H9 (cell line): Measurements from ENCODE around the gene THSD7A. TPM values are rescaled to one million over a fixed set of nuclear protein-coding genes. Genes with fewer than 3 reads are reported as not detected.

Experiments used
- DNase-seq: peaks from one replicate; pipeline ENCODE4 v3.0.0-alpha.2; 2017
- H2AFZ ChIP-seq: one replicate; pipeline ENCODE4 v1.6.1; 2013; ENCODE audit warnings: mild to moderate bottlenecking, low read length, control low read depth, moderate library complexity
- H2AK5ac ChIP-seq: 2 replicates; pipeline ENCODE4 v1.6.1; 2013; ENCODE audit warnings: low read length, control low read depth, mixed read lengths; ENCODE audit not compliant: insufficient read length
- H2BK120ac ChIP-seq: one replicate; pipeline ENCODE4 v1.6.1; 2013; ENCODE audit warnings: low read depth, mild to moderate bottlenecking, low read length, control low read depth, inconsistent platforms; ENCODE audit not compliant: poor library complexity, severe bottlenecking
- H2BK12ac ChIP-seq: 2 replicates; pipeline ENCODE4 v1.6.1; 2013; ENCODE audit warnings: low read length, control low read depth, mixed read lengths, low read depth; ENCODE audit not compliant: insufficient read length
- H2BK15ac ChIP-seq: 2 replicates; pipeline ENCODE4 v1.6.1; 2013; ENCODE audit warnings: low read depth, low read length, control low read depth
- H2BK20ac ChIP-seq: one replicate; pipeline ENCODE4 v1.6.1; 2013; ENCODE audit warnings: low read depth, mild to moderate bottlenecking, low read length, control low read depth, inconsistent platforms; ENCODE audit not compliant: poor library complexity, severe bottlenecking
- H2BK5ac ChIP-seq: 2 replicates; pipeline ENCODE4 v1.6.1; 2013; ENCODE audit warnings: low read length, control low read depth, mixed read lengths; ENCODE audit not compliant: insufficient read length
- H3K14ac ChIP-seq: 2 replicates; pipeline ENCODE4 v1.6.1; 2013; ENCODE audit warnings: low read length, control low read depth; ENCODE audit not compliant: insufficient read depth
- H3K18ac ChIP-seq: 2 replicates; pipeline ENCODE4 v1.6.1; 2013; ENCODE audit warnings: low read depth, mild to moderate bottlenecking, mixed read lengths, low read length, control low read depth; ENCODE audit not compliant: insufficient read length
- H3K23ac ChIP-seq: 2 replicates; pipeline ENCODE4 v1.6.1; 2013; ENCODE audit warnings: low read length, control low read depth, mixed read lengths, low read depth; ENCODE audit not compliant: insufficient read length
- H3K23me2 ChIP-seq: 2 replicates; pipeline ENCODE4 v1.6.1; 2013; ENCODE audit warnings: low read depth, mild to moderate bottlenecking, mixed read lengths, low read length, control low read depth; ENCODE audit not compliant: insufficient read length, poor library complexity, severe bottlenecking
- H3K27ac ChIP-seq: 2 replicates; pipeline ENCODE4 v1.5.1; 2013; ENCODE audit warnings: low read length, control low read depth, mixed read lengths, low read depth; ENCODE audit not compliant: insufficient read length
- H3K27me3 ChIP-seq: 2 replicates; pipeline ENCODE4 v1.6.1; 2013; ENCODE audit warnings: low read length, control low read depth, inconsistent platforms; ENCODE audit not compliant: insufficient read depth
- H3K4ac ChIP-seq: 2 replicates; pipeline ENCODE4 v1.6.1; 2013; ENCODE audit warnings: low read depth, mild to moderate bottlenecking, control low read depth, inconsistent platforms, low read length, moderate library complexity
- H3K4me1 ChIP-seq: 2 replicates; pipeline ENCODE4 v1.6.1; 2013; ENCODE audit warnings: low read length, control low read depth, inconsistent platforms; ENCODE audit not compliant: insufficient read depth
- H3K4me2 ChIP-seq: 2 replicates; pipeline ENCODE4 v1.6.1; 2013; ENCODE audit warnings: low read length, control low read depth, mixed read lengths; ENCODE audit not compliant: insufficient read length, insufficient read depth
- H3K56ac ChIP-seq: 2 replicates; pipeline ENCODE4 v1.6.1; 2013; ENCODE audit warnings: low read depth, mild to moderate bottlenecking, mixed read lengths, low read length, control low read depth; ENCODE audit not compliant: insufficient read length
- H3K79me1 ChIP-seq: 2 replicates; pipeline ENCODE4 v1.6.1; 2013; ENCODE audit warnings: low read depth, mild to moderate bottlenecking, moderate library complexity, low read length, control low read depth, inconsistent platforms; ENCODE audit not compliant: insufficient read depth, poor library complexity, severe bottlenecking
- H3K79me2 ChIP-seq: 2 replicates; pipeline ENCODE4 v1.6.1; 2013; ENCODE audit warnings: low read length, control low read depth, inconsistent platforms; ENCODE audit not compliant: insufficient read depth
- H3K9ac ChIP-seq: 2 replicates; pipeline ENCODE4 v1.6.1; 2013; ENCODE audit warnings: low read length, control low read depth, mixed read lengths; ENCODE audit not compliant: insufficient read length; ENCODE audit errors: extremely low read depth
- H3K9me3 ChIP-seq: one replicate; pipeline ENCODE4 v1.6.1; 2013; ENCODE audit warnings: low read depth, low read length, inconsistent platforms; ENCODE audit not compliant: control insufficient read depth
- H3T11ph ChIP-seq: one replicate; pipeline ENCODE4 v1.6.1; 2013; ENCODE audit warnings: mild to moderate bottlenecking, low read length, control low read depth, inconsistent platforms
- H4K20me1 ChIP-seq: one replicate; pipeline ENCODE4 v1.6.1; 2013; ENCODE audit not compliant: control insufficient read depth, insufficient read length, insufficient read depth
- H4K5ac ChIP-seq: 2 replicates; pipeline ENCODE4 v1.6.1; 2013; ENCODE audit warnings: low read depth, mild to moderate bottlenecking, mixed read lengths, low read length, control low read depth; ENCODE audit not compliant: insufficient read length
- H4K8ac ChIP-seq: replicated peaks from 2 replicates; pipeline ENCODE4 v1.6.1; 2013; ENCODE audit warnings: low read length, control low read depth, mixed read lengths, low read depth; ENCODE audit not compliant: insufficient read length
- H4K91ac ChIP-seq: 2 replicates; pipeline ENCODE4 v1.6.1; 2013; ENCODE audit warnings: low read depth, mild to moderate bottlenecking, moderate library complexity, mixed read lengths, low read length, control low read depth; ENCODE audit not compliant: insufficient read length
- H3K27ac Mint-ChIP-seq, 3 experiments: 2 replicates in 2 of 3; 3 replicates in 1 of 3; pipeline ENCODE4 v1.8.0; 2020 to 2021; ENCODE audit warnings: mixed read lengths in 3 of 3, mild to moderate bottlenecking in 1 of 3, moderate library complexity in 1 of 3
- H3K27me3 Mint-ChIP-seq: 2 replicates; pipeline ENCODE4 v1.8.0; 2021; ENCODE audit warnings: low read depth, mild to moderate bottlenecking, moderate library complexity, mixed read lengths
- H3K36me3 Mint-ChIP-seq, 3 experiments: 2 replicates in 2 of 3; 3 replicates in 1 of 3; pipeline ENCODE4 v1.8.0; 2020 to 2021; ENCODE audit warnings: low read depth in 3 of 3, mixed read lengths in 3 of 3; ENCODE audit not compliant: insufficient read depth in 1 of 3
- H3K4me1 Mint-ChIP-seq, 2 experiments: 2 replicates each; pipeline ENCODE4 v1.8.0; 2020; ENCODE audit warnings: mixed read lengths in 2 of 2
- H3K4me3 Mint-ChIP-seq, 2 experiments: 2 replicates in 1 of 2; 3 replicates in 1 of 2; pipeline ENCODE4 v1.8.0; 2020 to 2021; ENCODE audit warnings: mild to moderate bottlenecking in 2 of 2, mixed read lengths in 2 of 2, moderate library complexity in 1 of 2
- H3K9me3 Mint-ChIP-seq, 2 experiments: 2 replicates in 1 of 2; 3 replicates in 1 of 2; pipeline ENCODE4 v1.8.0; 2020; ENCODE audit warnings: mild to moderate bottlenecking in 2 of 2, mixed read lengths in 2 of 2, moderate library complexity in 1 of 2
- WGBS: extraction: QIAGEN DNeasy Blood & Tissue Kit; methylation state at CpG from one replicate; pipeline ENCODE4 v1.1.7; 2013; ENCODE audit warnings: missing lambda C conversion rate, low lambda C conversion rate, mixed read lengths; ENCODE audit not compliant: insufficient read length; ENCODE audit errors: extremely low coverage; 5-methylcytosine and 5-hydroxymethylcytosine counted together
- total RNA-seq: library from RNA; stranded (reverse); gene quantifications from 2 replicates; pipeline ENCODE4 v1.2.1, GENCODE V29; 2021
- TF ChIP-seq, protein P1 (sequence below): fragments of 200-600 bp; sonication (generic); conservative IDR thresholded peaks from 3 replicates; pipeline ENCODE4 v1.8.0; 2021; ENCODE audit warnings: antibody characterized with exemption, mild to moderate bottlenecking

The THSD7A gene
- total RNA-seq, 1 experiment from 2014 or later, result 0.42 TPM

DNA sequence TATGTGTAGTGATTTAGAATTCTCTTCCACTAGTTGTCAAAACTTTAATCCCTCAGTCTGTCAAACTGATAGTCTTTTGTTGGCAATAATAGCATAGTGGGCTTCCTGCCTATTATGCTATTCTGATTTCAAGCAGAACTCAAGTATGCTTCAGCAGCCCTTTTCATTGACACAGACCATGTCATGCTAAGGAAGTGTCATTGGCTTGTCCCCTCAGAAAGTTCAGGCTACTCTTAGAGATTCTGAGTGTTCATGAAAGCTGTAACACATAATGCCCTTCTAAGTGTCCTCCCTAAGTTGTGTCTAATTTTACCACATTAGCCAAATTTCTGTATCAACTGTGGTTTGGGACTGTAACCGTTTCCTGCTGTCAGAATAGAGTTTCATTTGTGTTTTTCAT lies 198.7 kb downstream of the THSD7A start:
- Histone ChIP-seq H3K23me2 (no peaks in the 10 kb centered on the region), H3K4ac (no peak overlapping the region), H2BK120ac (no peak overlapping the region), H2BK15ac (no peak overlapping the region), H3K56ac (no peak overlapping the region), H3K4me2 (no peak overlapping the region), H4K5ac (no peak overlapping the region), H3K27me3 (no peaks in the 10 kb centered on the region), H3K23ac (no peak overlapping the region), H3K4me1 (no peaks in the 10 kb centered on the region), H3K18ac (no peak overlapping the region), H3K27ac (no peak overlapping the region), H2BK5ac (no peak overlapping the region), H2BK12ac (no peak overlapping the region), H3K79me2 (no peaks in the 10 kb centered on the region; the same call in 1 of the 2 replicates), H3K9me3 (no peaks in the 10 kb centered on the region), H3T11ph (no peak overlapping the region), H2AFZ (no peak overlapping the region), H4K8ac (no peak overlapping the region), H3K14ac (no peak overlapping the region), H4K91ac (no peak overlapping the region), H3K79me1 (no peaks in the 10 kb centered on the region), H2AK5ac (no peak overlapping the region), H3K9ac (no peak overlapping the region), H4K20me1 (no peaks in the 10 kb centered on the region), H2BK20ac (no peak overlapping the region)
- no peak for DNase-seq
- Mint-ChIP-seq H3K36me3 (no peaks in the 10 kb centered on the region; a peak in 1 of 7 replicates), H3K4me3 (no peak overlapping the region), H3K4me1 (peaks cover 6 to 9% of the 10 kb centered on the region in 2 experiments), H3K9me3 (0 out of 5 replicates have a peak, but pooled peaks cover 0 to 2% of the 10 kb centered on the region in 2 experiments), H3K27ac (no peak overlapping the region), H3K27me3 (no peaks in the 10 kb centered on the region)
- no CpG with 5 or more reads among the region's 1 CpG for WGBS
- TF ChIP-seq, protein P1, sequence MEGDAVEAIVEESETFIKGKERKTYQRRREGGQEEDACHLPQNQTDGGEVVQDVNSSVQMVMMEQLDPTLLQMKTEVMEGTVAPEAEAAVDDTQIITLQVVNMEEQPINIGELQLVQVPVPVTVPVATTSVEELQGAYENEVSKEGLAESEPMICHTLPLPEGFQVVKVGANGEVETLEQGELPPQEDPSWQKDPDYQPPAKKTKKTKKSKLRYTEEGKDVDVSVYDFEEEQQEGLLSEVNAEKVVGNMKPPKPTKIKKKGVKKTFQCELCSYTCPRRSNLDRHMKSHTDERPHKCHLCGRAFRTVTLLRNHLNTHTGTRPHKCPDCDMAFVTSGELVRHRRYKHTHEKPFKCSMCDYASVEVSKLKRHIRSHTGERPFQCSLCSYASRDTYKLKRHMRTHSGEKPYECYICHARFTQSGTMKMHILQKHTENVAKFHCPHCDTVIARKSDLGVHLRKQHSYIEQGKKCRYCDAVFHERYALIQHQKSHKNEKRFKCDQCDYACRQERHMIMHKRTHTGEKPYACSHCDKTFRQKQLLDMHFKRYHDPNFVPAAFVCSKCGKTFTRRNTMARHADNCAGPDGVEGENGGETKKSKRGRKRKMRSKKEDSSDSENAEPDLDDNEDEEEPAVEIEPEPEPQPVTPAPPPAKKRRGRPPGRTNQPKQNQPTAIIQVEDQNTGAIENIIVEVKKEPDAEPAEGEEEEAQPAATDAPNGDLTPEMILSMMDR, result no peak
